ENCODE measurements around the gene DLGAP1. TPM values are rescaled to one million over a fixed set of nuclear protein-coding genes. Genes with fewer than 3 reads are reported as not detected.
A peak's percentile ranks its signal among the peaks of the same experiment; 100 is the strongest.

Gene DLGAP1
- total and polyA plus RNA-seq, 2 experiments from 2014 or later, result 3.1 to 6.5 TPM

- Histone ChIP-seq H3K4me2 (peak overlapping the region; percentile 76), H3K4me3 (no peak overlapping the region), H3K9me3 (ENCODE audit: low read depth) (no peaks in the 10 kb centered on the region), H3K4me1 (ENCODE audit: insufficient read depth) (peaks cover 41% of the 10 kb centered on the region), H3K9me2 (replicated peaks; ENCODE audit: insufficient read depth) (no peaks in the 10 kb centered on the region), H2AFZ (no peak overlapping the region), H3K27me3 (no peaks in the 10 kb centered on the region), H3K36me3 (replicated peaks; ENCODE audit: insufficient read depth, low read depth) (no peaks in the 10 kb centered on the region), H3K79me2 (peaks cover 20% of the 10 kb centered on the region), H3K27ac (peak overlapping the region; percentile 98), H4K20me1 (ENCODE audit: insufficient read depth, poor library complexity, severe bottlenecking) (no peaks in the 10 kb centered on the region)
- TF ChIP-seq EZH2 (IDR thresholded peaks at IDR 0.05; ENCODE audit: borderline replicate concordance), result no peak
- TF ChIP-seq CTCF (IDR thresholded peaks at IDR 0.05; ENCODE audit: poor library complexity), result peak; percentile 10
- DNase-seq (ENCODE audit: low spot score), result peak; percentile 54
- WGBS (ENCODE audit: low lambda C conversion rate, missing lambda C conversion rate), result 58% methylated on average over 17 of the region's 17 CpGs
Measured at GRCh38 chr18:3596637-3597384, 858.3 kb downstream of the DLGAP1 start.

DNA sequence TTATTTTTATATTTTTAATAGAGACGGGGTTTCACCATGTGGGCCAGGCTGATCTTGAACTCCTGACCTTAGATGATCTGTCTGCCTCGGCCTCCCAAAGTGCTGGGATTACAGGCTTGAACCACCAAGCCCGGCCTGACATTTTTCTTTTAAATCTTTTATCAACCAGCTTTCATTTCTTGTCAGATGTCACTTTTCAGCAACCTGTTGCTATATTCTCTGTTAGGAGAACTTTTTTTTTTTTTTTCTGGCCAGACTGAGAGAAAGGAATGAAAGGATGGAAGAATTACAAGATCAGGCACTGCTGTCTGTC is 858.8 kb downstream of the DLGAP1 start:
- TF ChIP-seq EZH2phosphoT487 (IDR thresholded peaks at IDR 0.05; ENCODE audit: low read depth, severe bottlenecking, unreplicated experiment), result no peak
- TF ChIP-seq CTCF (IDR thresholded peaks at IDR 0.05; ENCODE audit: poor library complexity), result no peak
- TF ChIP-seq EZH2 (IDR thresholded peaks at IDR 0.05; ENCODE audit: borderline replicate concordance), result no peak
- H3K27me3 ChIP-seq, result no peaks in the 10 kb centered on the region
- H3K4me2 ChIP-seq, result peak overlapping the region; percentile 76
- H2AFZ ChIP-seq, result no peak overlapping the region
- H3K27ac ChIP-seq, result peak overlapping the region; percentile 98
- WGBS (ENCODE audit: low lambda C conversion rate, missing lambda C conversion rate), result 62% methylated on average over 3 of the region's 3 CpGs
- H3K9me2 ChIP-seq (replicated peaks; ENCODE audit: insufficient read depth), result no peaks in the 10 kb centered on the region
- peaks cover 41% of the 10 kb centered on the region for H3K4me1 ChIP-seq (ENCODE audit: insufficient read depth)
- H4K20me1 ChIP-seq (ENCODE audit: insufficient read depth, poor library complexity, severe bottlenecking), result no peaks in the 10 kb centered on the region
- no peak overlapping the region for H3K4me3 ChIP-seq
- DNase-seq (ENCODE audit: low spot score), result no peak
- H3K79me2 ChIP-seq, result peaks cover 20% of the 10 kb centered on the region
- no peaks in the 10 kb centered on the region for H3K36me3 ChIP-seq (replicated peaks; ENCODE audit: insufficient read depth, low read depth)
- no peaks in the 10 kb centered on the region for H3K9me3 ChIP-seq (ENCODE audit: low read depth)

- Histone ChIP-seq H3K79me2 (peaks cover 20% of the 10 kb centered on the region), H3K4me3 (no peak overlapping the region), H3K27ac (peak overlapping the region; percentile 98), H3K36me3 (replicated peaks; ENCODE audit: insufficient read depth, low read depth) (no peaks in the 10 kb centered on the region), H4K20me1 (ENCODE audit: insufficient read depth, poor library complexity, severe bottlenecking) (no peaks in the 10 kb centered on the region), H3K9me3 (ENCODE audit: low read depth) (no peaks in the 10 kb centered on the region), H2AFZ (no peak overlapping the region), H3K4me2 (peak overlapping the region; percentile 76), H3K27me3 (no peaks in the 10 kb centered on the region), H3K9me2 (replicated peaks; ENCODE audit: insufficient read depth) (no peaks in the 10 kb centered on the region), H3K4me1 (ENCODE audit: insufficient read depth) (peaks cover 41% of the 10 kb centered on the region)
- peak; percentile 67 for DNase-seq (ENCODE audit: low spot score)
- 56% methylated on average over 6 of the region's 7 CpGs for WGBS (ENCODE audit: low lambda C conversion rate, missing lambda C conversion rate)
- TF ChIP-seq EZH2 (IDR thresholded peaks at IDR 0.05; ENCODE audit: borderline replicate concordance) (no peak), CTCF (IDR thresholded peaks at IDR 0.05; ENCODE audit: poor library complexity) (no peak), EZH2phosphoT487 (IDR thresholded peaks at IDR 0.05; ENCODE audit: low read depth, severe bottlenecking, unreplicated experiment) (no peak)
Measured at GRCh38 chr18:3595369-3596273, 859.5 kb downstream of the DLGAP1 start.
